ENCODE results near the gene IGLL1.
A peak's percentile ranks its signal among the peaks of the same experiment; 100 is the strongest.

IGLL1 gene

GRCh38 chr22:23621082-23621780 is 41.1 kb upstream of the IGLL1 start:
- no peaks in the 10 kb centered on the region; the same call in 1 of the 2 replicates for H3K27me3 ChIP-seq
- DNase-seq, result no peak

GRCh38 chr22:23613193-23613972 is 33.3 kb upstream of the IGLL1 start:
- DNase-seq, result no peak
- TF ChIP-seq CTCF (IDR thresholded peaks at IDR 0.05; ENCODE audit: low read depth, low read length), result no peak
- Histone ChIP-seq H3K4me1 (no peaks in the 10 kb centered on the region), H3K4me3 (ENCODE audit: low read depth, low read length) (no peak overlapping the region), H3K9me3 (no peaks in the 10 kb centered on the region), H3K36me3 (no peaks in the 10 kb centered on the region), H3K27me3 (no peaks in the 10 kb centered on the region)

More at GRCh38 chr22:23621082-23621780, 41.1 kb upstream of the IGLL1 start:
- Histone ChIP-seq H3K9me3 (no peaks in the 10 kb centered on the region), H3K4me1 (no peaks in the 10 kb centered on the region), H3K4me3 (ENCODE audit: low read depth, low read length) (no peak overlapping the region), H3K36me3 (no peaks in the 10 kb centered on the region)
- TF ChIP-seq CTCF (IDR thresholded peaks at IDR 0.05; ENCODE audit: low read depth, low read length), result no peak

GRCh38 chr22:23609983-23610781 is 30.1 kb upstream of the IGLL1 start:
- no peaks in the 10 kb centered on the region for H3K4me1 ChIP-seq
- no peak for TF ChIP-seq CTCF (IDR thresholded peaks at IDR 0.05; ENCODE audit: low read depth, low read length)
- no peaks in the 10 kb centered on the region for H3K36me3 ChIP-seq
- H3K4me3 ChIP-seq (ENCODE audit: low read depth, low read length), result no peak overlapping the region
- no peaks in the 10 kb centered on the region for H3K9me3 ChIP-seq
- DNase-seq, result peak; percentile 35
- H3K27me3 ChIP-seq, result no peaks in the 10 kb centered on the region

- Histone ChIP-seq H3K4me3 (ENCODE audit: low read depth, low read length) (no peak overlapping the region), H3K36me3 (no peaks in the 10 kb centered on the region), H3K9me3 (no peaks in the 10 kb centered on the region), H3K27me3 (no peaks in the 10 kb centered on the region), H3K4me1 (no peaks in the 10 kb centered on the region)
- TF ChIP-seq CTCF (IDR thresholded peaks at IDR 0.05; ENCODE audit: low read depth, low read length), result no peak
- DNase-seq, result no peak
Observed at GRCh38 chr22:23608583-23608982, 28.5 kb upstream of the IGLL1 start.

- Histone ChIP-seq H3K9me3 (no peaks in the 10 kb centered on the region), H3K27me3 (no peaks in the 10 kb centered on the region), H3K4me1 (no peaks in the 10 kb centered on the region), H3K4me3 (ENCODE audit: low read depth, low read length) (no peak overlapping the region), H3K36me3 (no peaks in the 10 kb centered on the region)
- no peak for DNase-seq
- no peak for TF ChIP-seq CTCF (IDR thresholded peaks at IDR 0.05; ENCODE audit: low read depth, low read length)
Observed at GRCh38 chr22:23606204-23607131, 26.4 kb upstream of the IGLL1 start.
